Neuron (in vitro differentiated cells): ENCODE measurements around the gene TMEM190.
A peak's percentile ranks its signal among the peaks of the same experiment; 100 is the strongest.

Source experiments
- H2AFZ ChIP-seq: one replicate; pipeline ENCODE4 v1.6.1; 2013; ENCODE audit warnings: low read depth, mild to moderate bottlenecking, inconsistent platforms, low read length, moderate library complexity
- H3K27me3 ChIP-seq: one replicate; pipeline ENCODE4 v1.6.1; 2013; ENCODE audit warnings: low read length; ENCODE audit not compliant: insufficient read depth
- H3K36me3 ChIP-seq: one replicate; pipeline ENCODE4 v1.6.1; 2013; ENCODE audit warnings: low read length; ENCODE audit not compliant: insufficient read depth
- H3K4me1 ChIP-seq: one replicate; pipeline ENCODE4 v1.6.1; 2013; ENCODE audit warnings: low read length; ENCODE audit not compliant: insufficient read depth
- H3K4me3 ChIP-seq: 2 replicates; pipeline ENCODE4 v1.5.1; 2013; ENCODE audit warnings: mild to moderate bottlenecking, low read length, moderate library complexity
- H3K9me3 ChIP-seq: one replicate; pipeline ENCODE4 v1.6.1; 2013; ENCODE audit warnings: low read length

TMEM190 gene

GRCh38 chr19:55369653-55370304 lies 6.8 kb upstream of the TMEM190 start:
- H3K4me3 ChIP-seq, result peak overlapping the region; percentile 41
- peaks cover 24% of the 10 kb centered on the region for H3K27me3 ChIP-seq
- no peaks in the 10 kb centered on the region for H3K9me3 ChIP-seq
- H2AFZ ChIP-seq, result peak overlapping the region; percentile 79
- peaks cover 38% of the 10 kb centered on the region for H3K4me1 ChIP-seq
- no peaks in the 10 kb centered on the region for H3K36me3 ChIP-seq

DNA sequence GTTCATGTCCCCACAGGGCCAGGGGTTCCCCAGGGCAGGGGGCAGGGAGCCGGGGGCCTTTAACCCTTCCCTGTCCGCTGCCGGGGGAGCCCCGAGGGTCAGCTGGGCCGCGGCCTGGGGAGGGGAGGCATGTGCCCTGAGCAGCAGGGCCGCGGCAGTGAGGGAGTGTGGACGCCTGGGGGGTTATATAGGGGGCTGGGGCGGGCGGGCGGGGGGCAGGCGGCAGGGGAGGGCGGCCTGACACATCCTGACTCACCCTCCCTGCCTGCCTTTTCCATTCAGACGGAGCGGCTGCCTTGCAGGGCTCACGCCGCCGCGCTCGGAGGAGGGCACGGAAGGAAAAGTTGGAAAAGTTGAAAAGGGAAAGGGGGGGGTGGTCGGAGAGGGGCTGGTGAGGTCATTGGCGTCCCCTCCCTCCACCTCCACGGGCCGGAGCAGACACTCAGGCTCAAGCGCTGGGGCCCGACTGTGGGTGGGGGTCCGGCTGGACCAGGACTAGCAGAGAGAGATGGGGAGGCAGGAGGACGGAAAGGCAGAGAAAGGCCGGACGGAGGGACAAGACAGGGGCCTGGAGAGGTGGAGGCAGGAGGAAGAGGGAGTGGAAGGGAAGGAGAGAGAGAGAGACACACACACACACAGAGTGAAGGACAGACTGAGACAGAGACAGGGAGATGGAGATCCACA lies 6.2 kb upstream of the TMEM190 start, which contains the start of gene IL11:
TSS of gene IL11 (minus strand) at position 159 of the 684 bp plus-strand sequence. CDS start at position 6, 153 bp downstream.
- Histone ChIP-seq H3K9me3 (no peaks in the 10 kb centered on the region), H2AFZ (peak within 1 kb of the TSS; percentile 79), H3K27me3 (peaks cover 24% of the 10 kb centered on the region), H3K4me3 (peak within 1 kb of the TSS; percentile 41), H3K36me3 (no peaks in the 10 kb centered on the region), H3K4me1 (peaks cover 38% of the 10 kb centered on the region)

GRCh38 chr19:55372316-55373081 lies 4.1 kb upstream of the TMEM190 start:
- Histone ChIP-seq H3K9me3 (no peaks in the 10 kb centered on the region), H3K4me3 (no peak overlapping the region), H2AFZ (no peak overlapping the region), H3K36me3 (no peaks in the 10 kb centered on the region), H3K27me3 (peaks cover 26% of the 10 kb centered on the region), H3K4me1 (peaks cover 51% of the 10 kb centered on the region)

GRCh38 chr19:55373306-55373992 lies 3.2 kb upstream of the TMEM190 start:
- H3K27me3 ChIP-seq, result peaks cover 24% of the 10 kb centered on the region
- H3K4me1 ChIP-seq, result peaks cover 56% of the 10 kb centered on the region
- H2AFZ ChIP-seq, result no peak overlapping the region
- no peaks in the 10 kb centered on the region for H3K9me3 ChIP-seq
- no peak overlapping the region for H3K4me3 ChIP-seq
- no peaks in the 10 kb centered on the region for H3K36me3 ChIP-seq

DNA sequence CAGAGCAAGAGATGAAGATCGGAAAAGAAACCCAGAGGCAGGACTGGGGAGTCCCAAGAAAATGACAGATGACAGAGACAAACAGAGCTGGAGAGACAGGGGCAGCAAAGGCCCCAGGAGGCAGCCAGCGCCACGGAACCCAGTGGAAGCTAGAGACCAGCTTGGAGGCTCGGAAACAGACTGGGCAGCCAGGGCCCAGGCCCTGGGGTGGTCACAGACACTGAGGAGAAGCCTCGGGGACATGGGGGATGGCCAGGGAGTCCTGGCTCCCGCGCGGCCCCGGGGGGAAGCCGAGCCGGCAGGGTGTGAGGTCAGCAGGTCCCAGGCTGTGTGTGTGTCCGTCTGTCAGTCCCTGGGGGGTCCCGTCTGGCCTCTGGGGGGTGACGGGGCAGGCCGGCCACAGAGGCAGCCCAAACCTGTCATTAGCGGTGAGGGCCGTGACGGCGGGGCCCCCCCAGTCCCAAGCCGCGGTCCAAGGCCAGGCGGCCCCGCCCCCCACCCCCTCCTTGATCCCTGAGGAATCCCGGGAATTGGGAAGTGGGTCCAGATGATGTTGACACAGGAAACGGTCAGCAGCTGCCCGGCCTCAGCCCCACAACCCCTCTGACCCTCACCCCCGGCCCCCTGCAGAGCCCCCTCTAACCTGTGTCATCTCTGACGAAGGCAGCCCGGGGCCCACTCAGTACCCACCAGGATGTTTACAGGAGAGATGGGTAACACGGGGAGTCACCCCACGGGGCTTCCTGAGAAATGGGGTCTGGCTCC lies 2.5 kb upstream of the TMEM190 start:
- Histone ChIP-seq H3K27me3 (peaks cover 17% of the 10 kb centered on the region), H2AFZ (no peak overlapping the region), H3K4me1 (peaks cover 56% of the 10 kb centered on the region), H3K9me3 (no peaks in the 10 kb centered on the region), H3K4me3 (no peak overlapping the region), H3K36me3 (no peaks in the 10 kb centered on the region)

- Histone ChIP-seq H3K27me3 (peaks cover 9% of the 10 kb centered on the region), H3K9me3 (no peaks in the 10 kb centered on the region), H2AFZ (no peak overlapping the region), H3K4me1 (peaks cover 39% of the 10 kb centered on the region), H3K4me3 (no peak overlapping the region), H3K36me3 (no peaks in the 10 kb centered on the region)
Measured at GRCh38 chr19:55377356-55378131, 918 bp downstream of the TMEM190 start.

GRCh38 chr19:55379174-55379573 lies 2.5 kb downstream of the TMEM190 start:
- no peak overlapping the region for H3K4me3 ChIP-seq
- H3K9me3 ChIP-seq, result no peaks in the 10 kb centered on the region
- H2AFZ ChIP-seq, result no peak overlapping the region
- H3K4me1 ChIP-seq, result peaks cover 23% of the 10 kb centered on the region
- H3K36me3 ChIP-seq, result no peaks in the 10 kb centered on the region
- H3K27me3 ChIP-seq, result peaks cover 3% of the 10 kb centered on the region

GRCh38 chr19:55382013-55382412 lies 5.4 kb downstream of the TMEM190 start:
- Histone ChIP-seq H2AFZ (no peak overlapping the region), H3K4me1 (peaks cover 21% of the 10 kb centered on the region), H3K9me3 (no peaks in the 10 kb centered on the region), H3K4me3 (no peak overlapping the region), H3K27me3 (peaks cover 3% of the 10 kb centered on the region), H3K36me3 (peaks cover 5% of the 10 kb centered on the region)

DNA sequence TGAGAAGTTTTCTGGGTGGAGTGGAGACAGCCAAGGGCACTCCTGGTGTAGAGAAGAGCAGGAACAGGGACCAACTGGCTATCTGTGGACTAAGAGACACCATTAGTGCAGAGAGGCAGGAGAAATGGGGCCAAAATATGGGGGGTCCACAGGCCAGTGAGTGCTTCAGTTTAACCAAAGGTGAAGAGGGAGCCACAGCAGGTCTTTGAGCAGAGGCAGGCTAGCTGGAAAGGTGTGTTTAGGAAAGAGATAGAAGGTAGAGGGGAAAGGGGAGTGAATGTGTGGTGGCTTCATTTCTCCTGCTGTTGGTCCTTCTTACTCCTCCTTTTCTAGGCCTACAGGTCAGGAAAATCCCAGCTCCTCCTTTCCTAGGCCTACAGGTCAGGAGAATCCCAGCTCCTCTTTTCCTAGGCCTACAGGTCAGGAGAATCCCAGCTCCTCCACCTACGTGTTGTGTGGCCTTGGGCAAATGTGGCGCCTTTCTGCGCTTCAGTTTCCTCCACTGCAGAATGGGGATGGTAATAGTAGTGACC lies 6.0 kb downstream of the TMEM190 start:
- Histone ChIP-seq H3K36me3 (peaks cover 11% of the 10 kb centered on the region), H3K4me1 (peaks cover 23% of the 10 kb centered on the region), H3K4me3 (no peak overlapping the region), H3K27me3 (peaks cover under 1% of the 10 kb centered on the region), H2AFZ (no peak overlapping the region), H3K9me3 (no peaks in the 10 kb centered on the region)

DNA sequence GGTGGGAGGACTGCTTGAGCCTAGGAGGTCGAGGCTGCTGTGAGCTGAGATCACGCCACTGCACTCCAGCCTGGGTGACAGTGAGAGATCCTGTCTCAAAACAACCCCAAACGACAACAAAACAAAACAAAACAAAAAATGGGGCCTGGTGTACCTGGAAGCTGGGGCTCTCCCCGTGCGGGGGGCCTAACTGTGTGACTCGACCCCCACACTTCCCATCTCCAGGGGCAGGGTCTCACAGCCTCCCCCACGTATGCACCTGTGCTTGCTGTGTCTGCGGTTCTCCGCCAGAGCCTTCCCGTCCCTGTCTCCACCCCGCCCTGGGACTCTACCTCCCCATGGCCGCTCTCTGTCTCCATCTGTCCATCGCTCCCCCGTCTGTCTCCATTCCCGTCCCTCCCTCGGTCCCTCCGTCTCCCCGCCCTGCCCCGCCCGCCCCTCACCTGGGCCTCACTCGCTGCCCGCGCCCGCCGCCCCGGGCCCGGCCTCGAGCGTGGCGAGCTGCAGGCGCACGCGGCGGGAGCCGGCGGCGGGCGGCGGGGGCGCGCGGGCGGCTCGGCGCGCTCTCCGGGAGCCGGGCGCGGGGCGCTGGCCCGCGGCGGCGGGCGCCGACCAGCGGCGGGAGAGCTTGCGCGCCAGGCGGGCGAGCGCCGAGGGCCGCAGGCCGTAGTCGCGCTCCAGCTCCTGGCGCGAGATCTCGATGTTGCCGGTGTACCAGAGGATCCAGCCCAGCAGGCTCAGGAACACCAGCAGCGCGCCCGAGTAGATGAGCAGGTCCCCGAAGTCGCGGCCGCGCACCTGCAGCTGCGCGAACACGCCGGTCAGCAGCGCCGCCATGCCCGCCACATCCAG lies 6.9 kb downstream of the TMEM190 start:
- Histone ChIP-seq H3K9me3 (no peaks in the 10 kb centered on the region), H3K4me3 (no peak overlapping the region), H3K4me1 (peaks cover 28% of the 10 kb centered on the region)

More for the DNA sequence above, 6.9 kb downstream of the TMEM190 start:
- H2AFZ ChIP-seq, result no peak overlapping the region
- H3K27me3 ChIP-seq, result no peaks in the 10 kb centered on the region
- peaks cover 20% of the 10 kb centered on the region for H3K36me3 ChIP-seq
